HL-60 (cell line): ENCODE data around the gene GPX4.

Experiments used
- DNase-seq, 2 experiments: peaks; one replicate each; pipeline ENCODE4 v3.0.0-alpha.2; 2010 to 2020; ENCODE audit warnings: low read depth in 1 of 2, low spot score in 1 of 2
- H3K27ac ChIP-seq: fragments of 250-450 bp; sonication (Bioruptor Pico); replicated peaks from 2 replicates; pipeline ENCODE4 v1.5.1; 2020; ENCODE audit warnings: mild to moderate bottlenecking, moderate library complexity
- H3K27me3 ChIP-seq: fragments of 250-450 bp; sonication (Bioruptor Pico); 2 replicates; pipeline ENCODE4 v1.5.1; 2021; ENCODE audit warnings: mild to moderate bottlenecking, moderate library complexity; ENCODE audit not compliant: insufficient read depth, poor library complexity, severe bottlenecking
- H3K4me3 ChIP-seq: replicated peaks from 2 replicates; pipeline ENCODE4 v1.5.1; 2011; ENCODE audit warnings: mild to moderate bottlenecking, control low read depth, low read length; ENCODE audit not compliant: insufficient read depth
- CTCF ChIP-seq: IDR thresholded peaks from one replicate; pipeline ENCODE4 v1.5.1; 2011; ENCODE audit warnings: low read length, control low read depth, inconsistent platforms; ENCODE audit not compliant: insufficient read depth
- GABPA ChIP-seq: IDR thresholded peaks from 2 replicates; pipeline ENCODE4 v1.6.1; 2012; ENCODE audit warnings: low read depth
- POLR2AphosphoS5 ChIP-seq: IDR thresholded peaks from 2 replicates; pipeline ENCODE4 v1.6.1; 2012; ENCODE audit warnings: low read depth
- SPI1 ChIP-seq: IDR thresholded peaks from 2 replicates; pipeline ENCODE4 v1.6.1; 2012; ENCODE audit warnings: low read depth, mild to moderate bottlenecking, borderline replicate concordance
- TF ChIP-seq, protein P1 (sequence below): IDR thresholded peaks from 2 replicates; pipeline ENCODE4 v1.6.1; 2012; ENCODE audit warnings: low read depth; ENCODE audit not compliant: insufficient replicate concordance

The GPX4 gene

GRCh38 chr19:1119475-1120217 lies 15.9 kb downstream of the GPX4 start:
- no peak for DNase-seq
- H3K4me3 ChIP-seq = no peak overlapping the region
- H3K27me3 ChIP-seq = no peaks in the 10 kb centered on the region
- no peak overlapping the region for H3K27ac ChIP-seq
- TF ChIP-seq POLR2AphosphoS5 (no peak), SPI1 (no peak), GABPA (no peak), CTCF (no peak)

DNA sequence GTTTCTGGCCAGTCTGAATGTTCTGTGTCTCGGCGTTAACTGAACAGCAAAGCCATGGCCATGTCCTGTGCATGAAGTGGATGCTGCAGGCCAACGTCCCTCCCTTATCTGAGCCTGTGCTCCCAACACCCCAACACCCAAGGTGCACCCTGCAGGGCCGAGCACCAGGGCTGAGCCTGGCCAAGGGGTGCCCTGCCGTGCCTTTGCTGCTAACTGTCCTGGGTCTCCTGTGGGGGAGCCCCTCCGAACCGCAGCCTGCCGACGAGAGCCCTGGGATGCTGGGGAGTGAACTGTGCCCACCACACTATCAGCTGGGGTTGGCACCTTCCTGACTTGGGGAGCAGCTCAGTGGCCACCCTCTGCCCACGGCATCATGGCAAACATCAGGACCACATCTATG lies 17.6 kb downstream of the GPX4 start:
- no peak for DNase-seq
- no peak overlapping the region for H3K4me3 ChIP-seq
- TF ChIP-seq GABPA = no peak
- TF ChIP-seq CTCF = no peak
- no peak for TF ChIP-seq POLR2AphosphoS5
- no peak for TF ChIP-seq SPI1
- TF ChIP-seq, protein P1, sequence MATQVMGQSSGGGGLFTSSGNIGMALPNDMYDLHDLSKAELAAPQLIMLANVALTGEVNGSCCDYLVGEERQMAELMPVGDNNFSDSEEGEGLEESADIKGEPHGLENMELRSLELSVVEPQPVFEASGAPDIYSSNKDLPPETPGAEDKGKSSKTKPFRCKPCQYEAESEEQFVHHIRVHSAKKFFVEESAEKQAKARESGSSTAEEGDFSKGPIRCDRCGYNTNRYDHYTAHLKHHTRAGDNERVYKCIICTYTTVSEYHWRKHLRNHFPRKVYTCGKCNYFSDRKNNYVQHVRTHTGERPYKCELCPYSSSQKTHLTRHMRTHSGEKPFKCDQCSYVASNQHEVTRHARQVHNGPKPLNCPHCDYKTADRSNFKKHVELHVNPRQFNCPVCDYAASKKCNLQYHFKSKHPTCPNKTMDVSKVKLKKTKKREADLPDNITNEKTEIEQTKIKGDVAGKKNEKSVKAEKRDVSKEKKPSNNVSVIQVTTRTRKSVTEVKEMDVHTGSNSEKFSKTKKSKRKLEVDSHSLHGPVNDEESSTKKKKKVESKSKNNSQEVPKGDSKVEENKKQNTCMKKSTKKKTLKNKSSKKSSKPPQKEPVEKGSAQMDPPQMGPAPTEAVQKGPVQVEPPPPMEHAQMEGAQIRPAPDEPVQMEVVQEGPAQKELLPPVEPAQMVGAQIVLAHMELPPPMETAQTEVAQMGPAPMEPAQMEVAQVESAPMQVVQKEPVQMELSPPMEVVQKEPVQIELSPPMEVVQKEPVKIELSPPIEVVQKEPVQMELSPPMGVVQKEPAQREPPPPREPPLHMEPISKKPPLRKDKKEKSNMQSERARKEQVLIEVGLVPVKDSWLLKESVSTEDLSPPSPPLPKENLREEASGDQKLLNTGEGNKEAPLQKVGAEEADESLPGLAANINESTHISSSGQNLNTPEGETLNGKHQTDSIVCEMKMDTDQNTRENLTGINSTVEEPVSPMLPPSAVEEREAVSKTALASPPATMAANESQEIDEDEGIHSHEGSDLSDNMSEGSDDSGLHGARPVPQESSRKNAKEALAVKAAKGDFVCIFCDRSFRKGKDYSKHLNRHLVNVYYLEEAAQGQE = no peak
- H3K27ac ChIP-seq = no peak overlapping the region
- H3K27me3 ChIP-seq = no peaks in the 10 kb centered on the region

- DNase-seq = no peak
- Histone ChIP-seq H3K27ac (no peak overlapping the region), H3K27me3 (no peaks in the 10 kb centered on the region), H3K4me3 (no peak overlapping the region)
- TF ChIP-seq, protein P1 = no peak
- TF ChIP-seq GABPA (no peak), CTCF (no peak), SPI1 (no peak), POLR2AphosphoS5 (no peak)
Observed at GRCh38 chr19:1122021-1122971, 18.5 kb downstream of the GPX4 start.
